ENCODE results near the gene FANCD2OS.

GRCh38 chr3:10085738-10086137 is 22.3 kb downstream of the FANCD2OS start:
- TF ChIP-seq CTCF (IDR thresholded peaks at IDR 0.05) (no peak), POLR2A (IDR thresholded peaks at IDR 0.05) (no peak)
